Measurements from ENCODE around the gene SPATA6L. TPM values are rescaled to one million over a fixed set of nuclear protein-coding genes. Genes with fewer than 3 reads are reported as not detected.
"Not testable (repeated sequence)": the region's sequence is repeated elsewhere in the genome, so short reads cannot be mapped to it uniquely, and the experiment has no call there.

The SPATA6L gene
- total RNA-seq, 1 experiment from 2014 or later, result 7.1 TPM

DNA sequence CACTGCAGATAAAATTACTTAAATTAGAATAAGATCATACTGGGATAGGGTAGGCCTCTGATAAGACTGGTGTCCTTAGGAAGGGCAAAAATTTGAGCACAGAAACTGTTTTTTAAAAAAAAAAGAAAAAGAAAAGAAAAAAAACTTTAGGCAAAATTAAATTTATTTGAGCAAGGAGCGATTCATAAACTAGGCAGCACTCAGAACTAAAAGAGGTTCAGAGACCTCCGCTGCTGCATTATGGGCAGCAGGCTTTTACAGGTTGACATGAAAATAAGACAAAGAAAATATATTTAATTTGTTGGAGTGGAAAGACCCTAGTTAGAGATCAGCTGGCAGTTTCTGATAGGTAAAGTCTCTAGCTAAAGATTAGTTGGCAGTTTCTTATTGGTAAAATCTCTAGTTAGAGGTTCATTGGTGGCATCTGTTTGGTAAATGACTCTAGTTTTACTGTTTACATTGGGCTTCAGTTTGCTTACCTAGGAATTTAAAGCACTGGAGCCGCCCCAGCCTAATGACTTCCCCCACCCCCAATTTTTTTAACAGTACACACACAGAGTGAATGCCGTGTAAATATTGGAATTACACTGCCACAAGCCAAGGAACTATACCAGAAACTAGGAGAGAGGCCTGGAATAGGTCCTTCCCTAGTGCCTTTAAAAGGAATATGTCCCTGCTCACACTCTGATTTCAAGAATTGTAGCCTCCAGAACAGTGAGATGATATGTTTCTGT lies 8.7 kb downstream of the SPATA6L start:
- POLR2A ChIA-PET (ENCODE audit: unreplicated experiment), result interaction anchor here (0.6 kb wide), 1 partner anchor 22 kb away, joined by 3 read pairs; the partner anchor contains the start of gene CDC37L1
- Histone ChIP-seq H4K20me1 (ENCODE audit: insufficient read depth) (no peaks in the 10 kb centered on the region), H3K79me2 (ENCODE audit: low read depth) (peaks cover under 1% of the 10 kb centered on the region; the same call in 1 of the 2 replicates), H3K4me2 (no peak overlapping the region), H3K4me3 (no peak overlapping the region), H3K9me3 (ENCODE audit: insufficient read depth, low read depth) (no peaks in the 10 kb centered on the region), H3K27ac (no peak overlapping the region), H3K27me3 (ENCODE audit: insufficient read depth, low read depth) (no peaks in the 10 kb centered on the region), H3K36me3 (ENCODE audit: low read depth) (no peaks in the 10 kb centered on the region), H3F3A (ENCODE audit: insufficient read depth, low read depth) (peaks cover 3% of the 10 kb centered on the region; the same call in 1 of the 2 replicates), H3K4me1 (replicated peaks; ENCODE audit: insufficient read depth) (peaks cover 8% of the 10 kb centered on the region; the same call in 1 of the 2 replicates), H2AFZ (no peak overlapping the region), H3K9me2 (ENCODE audit: insufficient read depth) (no peaks in the 10 kb centered on the region)
- intact Hi-C loops (cut with micrococcal nuclease; ENCODE audit: unreplicated experiment), result no loop called here
- no peak for TF ChIP-seq EZH2 (IDR thresholded peaks at IDR 0.05; ENCODE audit: low read depth)
- TF ChIP-seq, protein P1, sequence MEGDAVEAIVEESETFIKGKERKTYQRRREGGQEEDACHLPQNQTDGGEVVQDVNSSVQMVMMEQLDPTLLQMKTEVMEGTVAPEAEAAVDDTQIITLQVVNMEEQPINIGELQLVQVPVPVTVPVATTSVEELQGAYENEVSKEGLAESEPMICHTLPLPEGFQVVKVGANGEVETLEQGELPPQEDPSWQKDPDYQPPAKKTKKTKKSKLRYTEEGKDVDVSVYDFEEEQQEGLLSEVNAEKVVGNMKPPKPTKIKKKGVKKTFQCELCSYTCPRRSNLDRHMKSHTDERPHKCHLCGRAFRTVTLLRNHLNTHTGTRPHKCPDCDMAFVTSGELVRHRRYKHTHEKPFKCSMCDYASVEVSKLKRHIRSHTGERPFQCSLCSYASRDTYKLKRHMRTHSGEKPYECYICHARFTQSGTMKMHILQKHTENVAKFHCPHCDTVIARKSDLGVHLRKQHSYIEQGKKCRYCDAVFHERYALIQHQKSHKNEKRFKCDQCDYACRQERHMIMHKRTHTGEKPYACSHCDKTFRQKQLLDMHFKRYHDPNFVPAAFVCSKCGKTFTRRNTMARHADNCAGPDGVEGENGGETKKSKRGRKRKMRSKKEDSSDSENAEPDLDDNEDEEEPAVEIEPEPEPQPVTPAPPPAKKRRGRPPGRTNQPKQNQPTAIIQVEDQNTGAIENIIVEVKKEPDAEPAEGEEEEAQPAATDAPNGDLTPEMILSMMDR (conservative IDR thresholded peaks at IDR 0.05), result no peak
- no peak for DNase-seq
- no TSS peak for BruUV-seq (replicated peaks)
- CTCF ChIA-PET, result no interaction called here

DNA sequence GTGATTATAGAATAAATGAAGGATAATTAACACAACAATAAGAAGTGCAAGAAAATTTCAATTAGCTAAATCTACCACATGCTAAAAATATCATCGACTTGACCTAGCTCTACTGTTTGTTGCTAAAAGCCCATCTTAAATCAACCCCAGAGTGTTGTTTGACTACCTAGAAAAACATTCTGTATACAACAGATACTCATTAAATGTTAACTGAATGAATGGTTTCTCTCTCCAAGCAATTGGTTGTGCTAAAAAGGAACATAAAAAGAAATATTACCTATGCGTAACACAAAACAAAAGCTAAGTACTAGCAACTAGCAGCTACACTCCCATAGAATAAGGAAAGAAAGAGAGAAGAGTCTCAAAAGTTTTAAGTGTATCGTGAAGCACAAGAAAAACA lies 9.7 kb downstream of the SPATA6L start:
- Histone ChIP-seq H3K9me3 (ENCODE audit: insufficient read depth, low read depth) (no peaks in the 10 kb centered on the region), H3K36me3 (ENCODE audit: low read depth) (no peaks in the 10 kb centered on the region), H3K27ac (no peak overlapping the region), H3K27me3 (ENCODE audit: insufficient read depth, low read depth) (no peaks in the 10 kb centered on the region), H3K4me1 (replicated peaks; ENCODE audit: insufficient read depth) (peaks cover 5% of the 10 kb centered on the region; the same call in 1 of the 2 replicates), H3K4me2 (no peak overlapping the region), H4K20me1 (ENCODE audit: insufficient read depth) (no peaks in the 10 kb centered on the region), H3F3A (ENCODE audit: insufficient read depth, low read depth) (peaks cover 2% of the 10 kb centered on the region; the same call in 1 of the 2 replicates), H3K9me2 (ENCODE audit: insufficient read depth) (no peaks in the 10 kb centered on the region), H3K79me2 (ENCODE audit: low read depth) (no peaks in the 10 kb centered on the region), H3K4me3 (no peak overlapping the region), H2AFZ (no peak overlapping the region)
- ChIA-PET POLR2A (ENCODE audit: unreplicated experiment) (no interaction called here), CTCF (no interaction called here)
- DNase-seq, result no peak
- TF ChIP-seq, protein P1 (conservative IDR thresholded peaks at IDR 0.05), result no peak
- no peak for TF ChIP-seq EZH2 (IDR thresholded peaks at IDR 0.05; ENCODE audit: low read depth)
- no TSS peak for BruUV-seq (replicated peaks)
- intact Hi-C loops (cut with micrococcal nuclease; ENCODE audit: unreplicated experiment), result no loop called here

DNA sequence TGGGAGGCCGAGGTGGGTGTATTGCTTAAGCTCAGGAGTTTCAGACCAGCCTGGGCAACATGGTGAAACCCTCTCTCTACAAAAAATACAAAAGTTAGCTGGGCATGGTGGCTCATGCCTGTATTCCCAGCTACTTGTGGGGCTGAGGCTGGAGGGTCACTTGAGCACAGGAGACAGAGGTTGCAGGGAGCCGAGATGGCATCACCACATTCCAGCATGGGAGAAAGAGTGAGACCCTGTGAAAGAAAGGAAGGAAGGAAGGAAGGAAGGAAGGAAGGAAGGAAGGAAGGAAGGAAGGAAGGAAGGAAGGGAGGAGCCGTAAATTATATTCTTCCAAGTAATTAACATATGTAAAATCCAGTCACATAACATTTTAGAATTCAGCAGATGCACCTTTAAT lies 10.1 kb downstream of the SPATA6L start:
- H3K27me3 ChIP-seq (ENCODE audit: insufficient read depth, low read depth); intact Hi-C loops (cut with micrococcal nuclease; ENCODE audit: unreplicated experiment); H3K36me3 ChIP-seq (ENCODE audit: low read depth); H3K9me2 ChIP-seq (ENCODE audit: insufficient read depth); H2AFZ ChIP-seq; H3K79me2 ChIP-seq (ENCODE audit: low read depth); DNase-seq; H3K27ac ChIP-seq; BruUV-seq (replicated peaks); H3K9me3 ChIP-seq (ENCODE audit: insufficient read depth, low read depth); H3K4me2 ChIP-seq; H3F3A ChIP-seq (ENCODE audit: insufficient read depth, low read depth); H3K4me3 ChIP-seq; H4K20me1 ChIP-seq (ENCODE audit: insufficient read depth); H3K4me1 ChIP-seq (replicated peaks; ENCODE audit: insufficient read depth); CTCF ChIA-PET: not testable (repeated sequence)
- POLR2A ChIA-PET (ENCODE audit: unreplicated experiment), result interaction anchor here (0.7 kb wide), 1 partner anchor 10 kb away, joined by 5 read pairs; no protein-coding TSS in a partner anchor
